C4-2B (cell line): Measurements from ENCODE around the gene ABHD2.

Experiments
- ZFX ChIP-seq: fragments of 450-650 bp; IDR thresholded peaks from 2 replicates; pipeline ENCODE4 v1.6.1; 2017
- TF ChIP-seq, protein P1 (sequence below): fragments of 450-650 bp; conservative IDR thresholded peaks from 2 replicates; pipeline ENCODE4 v1.5.1; 2017; ENCODE audit warnings: mild to moderate bottlenecking

GRCh38 chr15:89192136-89192535 lies 103.9 kb downstream of the ABHD2 start:
- TF ChIP-seq, protein P1, sequence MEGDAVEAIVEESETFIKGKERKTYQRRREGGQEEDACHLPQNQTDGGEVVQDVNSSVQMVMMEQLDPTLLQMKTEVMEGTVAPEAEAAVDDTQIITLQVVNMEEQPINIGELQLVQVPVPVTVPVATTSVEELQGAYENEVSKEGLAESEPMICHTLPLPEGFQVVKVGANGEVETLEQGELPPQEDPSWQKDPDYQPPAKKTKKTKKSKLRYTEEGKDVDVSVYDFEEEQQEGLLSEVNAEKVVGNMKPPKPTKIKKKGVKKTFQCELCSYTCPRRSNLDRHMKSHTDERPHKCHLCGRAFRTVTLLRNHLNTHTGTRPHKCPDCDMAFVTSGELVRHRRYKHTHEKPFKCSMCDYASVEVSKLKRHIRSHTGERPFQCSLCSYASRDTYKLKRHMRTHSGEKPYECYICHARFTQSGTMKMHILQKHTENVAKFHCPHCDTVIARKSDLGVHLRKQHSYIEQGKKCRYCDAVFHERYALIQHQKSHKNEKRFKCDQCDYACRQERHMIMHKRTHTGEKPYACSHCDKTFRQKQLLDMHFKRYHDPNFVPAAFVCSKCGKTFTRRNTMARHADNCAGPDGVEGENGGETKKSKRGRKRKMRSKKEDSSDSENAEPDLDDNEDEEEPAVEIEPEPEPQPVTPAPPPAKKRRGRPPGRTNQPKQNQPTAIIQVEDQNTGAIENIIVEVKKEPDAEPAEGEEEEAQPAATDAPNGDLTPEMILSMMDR = no peak
- no peak for TF ChIP-seq ZFX
